GM10847 (cell line): Measurements from ENCODE around the gene PCBP4.

Experiments used
- POLR2A ChIP-seq: IDR thresholded peaks from 2 replicates; pipeline ENCODE4 v1.6.1; 2011; ENCODE audit not compliant: insufficient read length; ENCODE audit errors: extremely low read depth

The PCBP4 gene

DNA sequence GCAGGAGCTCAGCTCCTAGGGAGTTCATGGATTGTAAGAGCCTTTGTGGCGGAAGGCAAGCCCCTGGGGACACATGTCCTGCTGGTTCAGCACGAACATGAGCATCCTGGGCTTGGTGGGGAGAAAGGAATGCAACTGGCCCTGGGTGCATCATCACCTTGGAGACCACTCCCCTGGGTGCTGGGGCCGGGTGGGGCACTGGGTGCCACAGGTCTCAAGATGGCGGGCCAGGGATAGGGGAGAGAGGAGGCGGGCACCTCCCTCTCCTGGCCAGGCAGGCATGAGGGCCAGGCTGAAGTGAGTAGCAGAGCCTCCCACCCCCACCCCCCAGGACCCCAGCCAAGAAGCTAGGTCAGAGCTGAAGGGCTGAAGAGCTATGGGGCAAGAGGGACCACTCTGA is 768 bp downstream of the PCBP4 start:
- no peak for TF ChIP-seq POLR2A

DNA sequence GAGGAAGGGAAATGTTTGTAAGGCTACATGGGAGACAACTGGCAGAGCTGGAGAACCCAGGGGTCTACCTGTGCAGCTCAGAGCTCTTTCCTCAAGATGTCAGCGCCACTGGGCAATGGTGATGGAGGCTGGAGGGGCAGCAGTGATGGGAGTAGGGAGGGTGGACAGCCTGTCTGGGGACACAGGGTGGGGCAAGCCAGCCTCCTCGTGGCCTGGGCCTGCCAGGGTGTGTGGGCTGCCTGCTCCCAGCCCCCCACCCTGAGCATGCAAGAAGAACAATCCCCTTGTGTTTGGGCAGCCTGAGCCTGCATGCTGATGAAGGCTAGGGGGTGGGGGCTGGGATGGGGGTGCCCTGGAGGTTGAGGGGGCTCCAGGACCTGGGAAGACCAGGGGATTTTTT is 1.2 kb downstream of the PCBP4 start:
- TF ChIP-seq POLR2A: no peak

GRCh38 chr3:51964521-51964920 is 2.7 kb downstream of the PCBP4 start:
- TF ChIP-seq POLR2A: no peak

DNA sequence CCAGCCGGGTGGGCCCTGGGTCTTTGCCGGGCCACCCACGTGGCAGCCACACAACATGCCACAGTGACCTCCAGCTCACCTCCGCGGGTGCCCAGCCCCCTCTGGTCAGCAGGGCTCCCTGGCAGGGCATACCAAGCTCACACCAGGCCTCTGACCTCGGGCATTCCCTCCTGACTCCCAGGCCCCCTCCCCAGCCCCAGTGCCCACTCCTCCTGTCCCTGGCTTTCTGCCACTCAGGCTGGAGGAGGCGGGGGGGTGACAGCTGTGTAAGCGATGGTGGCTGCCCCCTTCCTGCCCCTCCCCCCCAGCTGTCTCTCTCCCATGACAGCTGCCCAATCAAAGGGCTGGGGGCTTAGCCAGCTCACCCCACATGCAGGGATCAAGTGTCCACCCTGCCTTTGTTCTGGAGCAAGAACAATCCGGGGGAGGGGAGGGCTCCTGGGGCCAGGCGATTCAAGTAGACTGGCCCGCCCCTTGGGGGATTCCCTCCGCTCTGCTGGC is 3.3 kb downstream of the PCBP4 start:
- TF ChIP-seq POLR2A: no peak

DNA sequence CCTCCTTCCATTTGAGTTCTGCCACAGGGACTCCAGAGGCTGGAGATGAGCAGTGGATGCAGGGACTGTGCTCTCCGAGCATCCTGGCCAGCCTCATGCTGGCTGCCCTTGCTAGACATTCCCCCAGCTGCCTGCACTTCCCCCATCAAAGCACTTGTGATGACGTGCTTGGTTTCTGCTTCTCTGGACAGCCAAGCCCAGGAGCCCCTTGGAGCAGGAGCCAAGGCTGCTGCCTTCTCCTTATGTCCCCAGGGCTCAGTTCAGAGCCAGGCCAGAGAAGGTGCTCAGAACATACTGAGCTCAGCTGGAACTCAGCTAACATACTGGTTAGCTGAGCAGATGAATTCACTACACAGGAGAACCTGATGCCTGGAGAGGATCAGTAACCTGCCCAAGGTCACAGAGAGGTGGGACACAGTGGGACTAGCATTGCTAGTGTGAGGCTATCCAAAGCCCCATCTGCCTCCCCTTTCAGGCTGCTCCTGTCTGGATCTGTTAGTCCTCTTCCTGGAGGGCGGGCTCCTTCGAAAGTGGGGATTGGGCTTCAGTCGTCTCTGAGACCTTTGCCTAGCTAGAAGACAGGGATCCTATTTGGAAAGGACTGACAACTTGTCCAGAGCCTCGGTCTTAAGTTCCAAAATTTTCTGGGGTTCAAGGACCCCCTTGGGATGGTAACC is 4.3 kb downstream of the PCBP4 start:
- no peak for TF ChIP-seq POLR2A

- no peak for TF ChIP-seq POLR2A
Measured at GRCh38 chr3:51961602-51962569, 5.4 kb downstream of the PCBP4 start.

DNA sequence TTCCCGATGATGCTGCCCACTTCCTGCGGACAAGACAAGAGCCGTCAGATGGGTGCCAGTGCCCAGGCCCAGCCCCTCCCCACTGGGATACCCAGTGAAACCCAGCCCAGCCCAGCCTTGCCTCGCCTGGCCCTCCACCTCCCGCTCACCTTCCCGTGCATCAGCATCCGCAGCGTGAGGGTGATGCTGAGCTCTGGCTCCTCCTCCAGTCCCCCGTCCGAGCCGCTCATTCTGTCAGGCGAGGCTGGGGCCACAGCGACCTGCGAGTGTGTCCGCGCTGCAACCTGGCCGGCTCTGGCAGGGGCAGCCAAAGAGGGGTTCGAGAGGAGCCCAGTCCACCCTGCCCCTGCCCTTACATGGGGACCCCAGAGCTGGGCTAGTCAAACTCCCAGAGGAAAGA is 6.2 kb downstream of the PCBP4 start:
- TF ChIP-seq POLR2A: no peak

GRCh38 chr3:51960386-51960785 is 6.9 kb downstream of the PCBP4 start:
- no peak for TF ChIP-seq POLR2A

GRCh38 chr3:51959651-51960050 is 7.6 kb downstream of the PCBP4 start:
- TF ChIP-seq POLR2A: no peak

- TF ChIP-seq POLR2A: no peak
Measured at GRCh38 chr3:51958603-51959521, 8.4 kb downstream of the PCBP4 start.

DNA sequence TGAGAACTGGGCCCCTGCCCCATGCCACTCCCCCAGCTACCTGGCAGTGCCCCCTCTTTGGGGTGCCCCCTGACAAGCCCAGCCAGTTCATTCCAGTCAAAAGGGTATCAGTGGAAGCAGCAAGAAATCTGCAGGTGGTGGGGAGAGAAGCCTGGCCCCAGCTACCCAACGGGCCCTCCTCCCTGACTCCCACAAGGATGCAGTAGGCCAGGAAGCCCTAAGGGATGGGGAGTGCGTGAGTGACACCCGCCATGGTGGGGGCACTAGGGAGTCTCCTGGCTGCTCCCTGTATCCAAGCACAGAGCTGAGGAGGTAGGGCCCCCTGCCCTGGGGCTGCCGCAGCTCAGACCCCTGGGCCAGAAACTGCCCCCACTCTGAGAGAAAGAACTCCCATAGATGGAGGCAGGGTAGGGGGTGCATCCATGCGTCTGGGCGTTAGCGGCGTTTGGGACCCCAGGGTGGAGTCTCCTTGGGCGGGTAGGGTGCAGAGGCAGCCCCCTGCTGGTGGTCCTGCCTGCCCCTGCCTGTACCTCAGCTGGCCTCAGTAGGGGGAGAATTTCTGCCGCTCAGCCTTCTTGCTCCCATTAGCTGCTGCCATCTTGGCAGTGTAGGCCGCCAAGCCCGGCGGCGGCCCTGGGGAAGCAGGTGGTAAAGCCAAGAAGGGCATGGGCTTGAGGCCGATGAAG is 9.6 kb downstream of the PCBP4 start:
- no peak for TF ChIP-seq POLR2A

DNA sequence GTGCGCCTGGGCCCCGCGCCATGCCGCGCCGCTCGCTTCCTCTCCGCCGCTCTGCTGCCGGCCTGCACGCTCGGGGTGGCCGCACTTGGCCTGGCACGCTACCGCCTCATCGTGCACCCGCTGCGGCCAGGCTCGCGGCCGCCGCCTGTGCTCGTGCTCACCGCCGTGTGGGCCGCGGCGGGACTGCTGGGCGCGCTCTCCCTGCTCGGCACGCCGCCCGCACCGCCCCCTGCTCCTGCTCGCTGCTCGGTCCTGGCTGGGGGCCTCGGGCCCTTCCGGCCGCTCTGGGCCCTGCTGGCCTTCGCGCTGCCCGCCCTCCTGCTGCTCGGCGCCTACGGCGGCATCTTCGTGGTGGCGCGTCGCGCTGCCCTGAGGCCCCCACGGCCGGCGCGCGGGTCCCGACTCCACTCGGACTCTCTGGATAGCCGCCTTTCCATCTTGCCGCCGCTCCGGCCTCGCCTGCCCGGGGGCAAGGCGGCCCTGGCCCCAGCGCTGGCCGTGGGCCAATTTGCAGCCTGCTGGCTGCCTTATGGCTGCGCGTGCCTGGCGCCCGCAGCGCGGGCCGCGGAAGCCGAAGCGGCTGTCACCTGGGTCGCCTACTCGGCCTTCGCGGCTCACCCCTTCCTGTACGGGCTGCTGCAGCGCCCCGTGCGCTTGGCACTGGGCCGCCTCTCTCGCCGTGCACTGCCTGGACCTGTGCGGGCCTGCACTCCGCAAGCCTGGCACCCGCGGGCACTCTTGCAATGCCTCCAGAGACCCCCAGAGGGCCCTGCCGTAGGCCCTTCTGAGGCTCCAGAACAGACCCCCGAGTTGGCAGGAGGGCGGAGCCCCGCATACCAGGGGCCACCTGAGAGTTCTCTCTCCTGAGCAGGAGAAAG is 11.1 kb downstream of the PCBP4 start:
- no peak for TF ChIP-seq POLR2A

DNA sequence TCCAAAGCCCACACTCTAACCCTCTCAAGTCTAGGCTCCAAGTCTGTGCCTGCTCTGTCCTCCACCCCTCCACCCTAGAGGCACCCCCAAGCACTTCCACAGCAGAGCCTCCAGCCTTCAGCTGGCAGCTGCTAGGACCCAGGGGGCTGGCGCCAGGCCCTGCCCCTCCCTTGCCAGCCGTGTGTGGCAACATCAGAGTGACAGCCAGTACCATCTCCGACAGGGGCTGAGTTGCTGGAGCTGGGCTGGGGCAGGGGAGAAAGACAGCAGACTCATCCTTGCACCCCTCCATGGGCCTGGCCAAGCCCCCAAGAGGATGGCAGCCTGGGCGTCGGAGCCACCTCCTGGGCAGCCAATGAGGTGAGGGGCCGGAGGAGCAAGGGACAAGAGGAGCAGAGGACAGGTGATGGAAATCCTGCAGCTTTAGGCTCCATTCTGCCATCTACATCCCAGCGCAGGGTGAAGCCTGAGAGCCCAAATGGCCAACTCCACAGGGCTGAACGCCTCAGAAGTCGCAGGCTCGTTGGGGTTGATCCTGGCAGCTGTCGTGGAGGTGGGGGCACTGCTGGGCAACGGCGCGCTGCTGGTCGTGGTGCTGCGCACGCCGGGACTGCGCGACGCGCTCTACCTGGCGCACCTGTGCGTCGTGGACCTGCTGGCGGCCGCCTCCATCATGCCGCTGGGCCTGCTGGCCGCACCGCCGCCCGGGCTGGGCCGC is 11.9 kb downstream of the PCBP4 start, which contains the start of gene GPR62:
GPR62 (plus strand) TSS at position 207 of the 718 bp plus-strand sequence; CDS start at position 479, 272 bp downstream.
- TF ChIP-seq POLR2A: no peak
